GM12875 (cell line): Measurements from ENCODE around the gene MLXIPL.
"Not testable (repeated sequence)": the region's sequence is repeated elsewhere in the genome, so short reads cannot be mapped to it uniquely, and the experiment has no call there.

ENCODE experiments used
- H3K4me3 ChIP-seq: one replicate; pipeline ENCODE4 v1.5.1; 2011; ENCODE audit warnings: low read depth, low read length, control low read depth
- CTCF ChIP-seq: IDR thresholded peaks from 2 replicates; pipeline ENCODE4 v1.5.1; 2011; ENCODE audit warnings: low read depth, mild to moderate bottlenecking, control low read depth, inconsistent platforms, low read length, moderate library complexity, borderline replicate concordance; ENCODE audit not compliant: insufficient read depth

MLXIPL gene

GRCh38 chr7:73557397-73558257, 66.7 kb downstream of the MLXIPL start, which contains the start of gene BCL7B:
Gene BCL7B, minus strand, starts transcription at chr7:73557690. Its CDS starts 112 bp downstream, at chr7:73557578.
- no peak for TF ChIP-seq CTCF
- peak within 1 kb of the TSS; percentile 89 for H3K4me3 ChIP-seq

GRCh38 chr7:73557108-73557396, 67.3 kb downstream of the MLXIPL start:
- peak overlapping the region; percentile 89 for H3K4me3 ChIP-seq
- no peak for TF ChIP-seq CTCF

- TF ChIP-seq CTCF: no peak
- peak overlapping the region; percentile 64 for H3K4me3 ChIP-seq
Observed at GRCh38 chr7:73556208-73557107, 67.9 kb downstream of the MLXIPL start.

- H3K4me3 ChIP-seq: no peak overlapping the region
- no peak for TF ChIP-seq CTCF
Observed at GRCh38 chr7:73555411-73555982, 68.8 kb downstream of the MLXIPL start.

GRCh38 chr7:73550093-73550492, 74.2 kb downstream of the MLXIPL start:
- H3K4me3 ChIP-seq: not testable (repeated sequence)

GRCh38 chr7:73549176-73549575, 75.1 kb downstream of the MLXIPL start:
- no peak for TF ChIP-seq CTCF
- no peak overlapping the region for H3K4me3 ChIP-seq

- TF ChIP-seq CTCF: no peak
- no peak overlapping the region for H3K4me3 ChIP-seq
Observed at GRCh38 chr7:73547841-73548240, 76.5 kb downstream of the MLXIPL start.
